HepG2 (cell line): ENCODE results near the gene CPB2. TPM values are rescaled to one million over a fixed set of nuclear protein-coding genes. Genes with fewer than 3 reads are reported as not detected.

Experiments used
- ATAC-seq: fragments of 200-7000 bp; cut with Tn5 transposase; 3 replicates; pipeline ENCODE4 v1.9.1; 2020; ENCODE audit warnings: mild to moderate bottlenecking, moderate library complexity
- BruUV-seq: library from RNA; stranded (reverse); fragments of 400-500 nt; replicated peaks from 2 replicates; lab custom pipeline; 2021; lab: Mats Ljungman, UMichigan
- CTCF ChIA-PET: fragments of 300-600 bp; formaldehyde crosslinking; extraction: SDS; loops from one replicate; lab custom pipeline; 2021; ENCODE audit warnings: low total read pairs, inconsistent platforms, low intra/inter-chr PET ratio; lab: Yijun Ruan, JAX
- POLR2A ChIA-PET: fragments of 350-600 bp; sonication (Branson Sonifier 250); formaldehyde crosslinking; loops from one replicate; lab custom pipeline; 2020; ENCODE audit warnings: antibody characterized with exemption, inconsistent platforms; lab: Yijun Ruan, JAX
- DNase-seq: peaks from one replicate; pipeline ENCODE4 v3.0.0-alpha.2; 2015; ENCODE audit warnings: low spot score
- FAIRE-seq: peaks from 3 replicates; lab custom pipeline; 2011; peaks lifted over from hg19 to GRCh38; lab: Jason Lieb, UNC
- H2AFZ ChIP-seq: one replicate; pipeline ENCODE4 v1.6.1; 2011; ENCODE audit warnings: low read length, inconsistent platforms
- H3K27ac ChIP-seq: fragments of 300-600 bp; 3 replicates; pipeline ENCODE4 v1.8.0; 2011; ENCODE audit warnings: mixed run types, mild to moderate bottlenecking, mixed read lengths, low read length, inconsistent platforms; ENCODE audit not compliant: insufficient read depth; ENCODE audit errors: extremely low read length
- H3K27me3 ChIP-seq, 2 experiments: fragments of 200-600 bp in 1 of 2; 2 replicates in 1 of 2; 3 replicates in 1 of 2; pipeline versions ENCODE4 v1.6.0 to v1.8.0; 2011; ENCODE audit warnings: low read length in 2 of 2, mild to moderate bottlenecking in 2 of 2, moderate library complexity in 2 of 2, inconsistent platforms in 1 of 2; ENCODE audit not compliant: insufficient read depth in 2 of 2, control insufficient read depth in 1 of 2
- H3K36me3 ChIP-seq, 2 experiments: fragments of 200-600 bp in 1 of 2; replicated peaks in 1 of 2; 2 replicates in 1 of 2; 3 replicates in 1 of 2; pipeline versions ENCODE4 v1.5.1 to v1.8.0; 2011; ENCODE audit warnings: low read length in 2 of 2, inconsistent platforms in 1 of 2; ENCODE audit not compliant: insufficient read depth in 2 of 2, control insufficient read depth in 1 of 2
- H3K4me1 ChIP-seq: 2 replicates; pipeline ENCODE4 v1.5.1; 2012; ENCODE audit warnings: low read length, inconsistent platforms; ENCODE audit not compliant: insufficient read depth
- H3K4me2 ChIP-seq: 2 replicates; pipeline ENCODE4 v1.6.0; 2011; ENCODE audit warnings: low read depth, low read length, inconsistent platforms
- H3K4me3 ChIP-seq, 3 experiments: fragments of 200-600 bp in 1 of 3; sonication (generic), shearing (Covaris generic) in 1 of 3; replicated peaks in 1 of 3; 2 replicates each; pipeline ENCODE4 v1.5.1; 2011 to 2016; ENCODE audit warnings: low read length in 3 of 3, inconsistent platforms in 2 of 3, low read depth in 2 of 3, mild to moderate bottlenecking in 2 of 3, control low read depth in 1 of 3, mixed read lengths in 1 of 3; ENCODE audit not compliant: insufficient read depth in 1 of 3
- H3K79me2 ChIP-seq: one replicate; pipeline ENCODE4 v1.6.1; 2011; ENCODE audit warnings: low read length, inconsistent platforms; ENCODE audit not compliant: insufficient read depth
- H3K9ac ChIP-seq: 2 replicates; pipeline ENCODE4 v1.6.0; 2011; ENCODE audit warnings: mild to moderate bottlenecking, low read depth, low read length, inconsistent platforms; ENCODE audit not compliant: insufficient read depth
- H3K9me3 ChIP-seq: 2 replicates; pipeline ENCODE4 v1.5.1; 2012; ENCODE audit warnings: mild to moderate bottlenecking, low read length
- H4K20me1 ChIP-seq: 2 replicates; pipeline ENCODE4 v1.6.0; 2011; ENCODE audit warnings: inconsistent platforms, mild to moderate bottlenecking, low read length, moderate library complexity; ENCODE audit not compliant: insufficient read depth
- ZNF629 ChIP-seq: sonication (generic); formaldehyde crosslinking; conservative IDR thresholded peaks from 2 replicates; pipeline ENCODE4 v1.5.0; 2020; ENCODE audit warnings: missing genetic modification reagents
- ZSCAN12 ChIP-seq: sonication (generic); formaldehyde crosslinking; IDR thresholded peaks from 2 replicates; pipeline ENCODE4 v1.9.0; 2021; ENCODE audit warnings: mild to moderate bottlenecking, missing genetic modification reagents
- ZXDC ChIP-seq: sonication (generic); formaldehyde crosslinking; IDR thresholded peaks from 2 replicates; pipeline ENCODE4 v1.5.0; 2020; ENCODE audit warnings: mild to moderate bottlenecking, missing genetic modification reagents
- WGBS: methylation state at CpG from one replicate; pipeline ENCODE4 v1.1.6; 2017; ENCODE audit warnings: low lambda C conversion rate; 5-methylcytosine and 5-hydroxymethylcytosine counted together
- in situ Hi-C: cut with HindIII; loops from 2 replicates; pipeline ENCODE4 v1.10.0; 2017; ENCODE audit warnings: low pct_unique_long_range_greater_than_20kb; ENCODE audit not compliant: extremely low pct_ligation_motif_present
- intact Hi-C: fragments of 100-400 bp; cut with micrococcal nuclease; formaldehyde crosslinking; loops from one replicate; pipeline ENCODE4 v1.10.0; 2022; ENCODE audit not compliant: unreplicated experiment
- polyA plus RNA-seq, 8 experiments: library from polyadenylated mRNA; depleted of rRNA in 3 of 8; stranded (reverse) in 7 of 8; unstranded in 1 of 8; fragments of >200 nt; fragmentation: Illumina TruSeq in 4 of 8; extraction: Trizol in 4 of 8; gene quantifications; 2 replicates each; pipeline versions ENCODE4 v1.2.1 to v1.2.3, GENCODE V29; 2011 to 2016; ENCODE audit warnings: low read depth in 4 of 8, missing spikeins in 1 of 8, mixed read lengths in 1 of 8; ENCODE audit not compliant: insufficient read depth in 1 of 8
- total RNA-seq, 5 experiments: library from RNA; depleted of rRNA; stranded (reverse); fragments of >200 nt; fragmentation: Illumina TruSeq; extraction: Trizol; gene quantifications; 2 replicates each; pipeline ENCODE4 v1.2.3, GENCODE V29; 2016; ENCODE audit warnings: low read depth in 1 of 5

The CPB2 gene
- total and polyA plus RNA-seq, 2 of the 13 experiments (the other 11 are each of a cell fraction or from before 2014, with no cell fraction given): 125 to 140 TPM

GRCh38 chr13:46124967-46125933 is 20.4 kb upstream of the CPB2 start:
- H3K9me3 ChIP-seq: no peaks in the 10 kb centered on the region
- BruUV-seq: no TSS peak
- H3K4me3 ChIP-seq: no peak overlapping the region
- no peak for DNase-seq
- no peak for FAIRE-seq
- no peak for ATAC-seq
- H3K4me2 ChIP-seq: no peak overlapping the region
- ChIA-PET POLR2A (no interaction called here), CTCF (interaction anchor here (0.9 to 2.4 kb wide), 2 partner anchors 20 to 53 kb away, joined by 4 to 27 read pairs; no protein-coding TSS in a partner anchor)
- no peak overlapping the region for H2AFZ ChIP-seq
- TF ChIP-seq ZXDC (CRISPR knock-in tag) (no peak), ZNF629 (no peak), ZSCAN12 (CRISPR knock-in tag) (no peak)
- TF ChIP-seq, all 625 proteins: peak for 0
- H3K27me3 ChIP-seq: no peaks in the 10 kb centered on the region
- no peaks in the 10 kb centered on the region for H3K79me2 ChIP-seq
- 92% methylated on average over 11 of the region's 11 CpGs for WGBS
- no peak overlapping the region for H3K27ac ChIP-seq
- H3K4me1 ChIP-seq: peaks cover 63% of the 10 kb centered on the region
- in situ Hi-C loops (loop anchor here (5.0 kb wide), 1 partner anchor 53 kb away; no protein-coding TSS in a partner anchor), intact Hi-C loops (loop anchor here (5.0 kb wide), 1 partner anchor 73 kb away; the partner anchor contains the start of gene ZC3H13)
- H3K9ac ChIP-seq: no peak overlapping the region
- no peaks in the 10 kb centered on the region for H3K36me3 ChIP-seq
- H4K20me1 ChIP-seq: no peaks in the 10 kb centered on the region
